Endothelial cell of umbilical vein (primary cell): ENCODE data around the gene SIRPG. TPM values are rescaled to one million over a fixed set of nuclear protein-coding genes. Genes with fewer than 3 reads are reported as not detected.

Experiments used
- BruUV-seq: library from RNA; stranded (reverse); fragments of 400-500 nt; replicated peaks from 2 replicates; lab custom pipeline; 2021; lab: Mats Ljungman, UMichigan
- CTCF ChIA-PET: fragments of 300-600, 350-600 bp; sonication (Branson Sonifier 250); formaldehyde crosslinking; loops from one replicate; lab custom pipeline; 2021; ENCODE audit warnings: antibody characterized with exemption, inconsistent platforms; lab: Charles Lee
- POLR2A ChIA-PET: fragments of 300-600, 350-600 bp; sonication (Branson Sonifier 250); formaldehyde crosslinking; loops from one replicate; lab custom pipeline; 2021; ENCODE audit warnings: antibody characterized with exemption, inconsistent platforms; lab: Charles Lee
- DNase-seq: peaks from one replicate; pipeline ENCODE4 v3.0.0-alpha.2; 2011; ENCODE audit warnings: low read depth, low spot score
- FAIRE-seq: peaks from 2 replicates; lab custom pipeline; 2011; peaks lifted over from hg19 to GRCh38; lab: Jason Lieb, UNC
- H2AFZ ChIP-seq: 2 replicates; pipeline ENCODE4 v1.6.0; 2012; ENCODE audit warnings: low read depth, low read length, control low read depth, inconsistent platforms
- H3K27ac ChIP-seq: 2 replicates; pipeline ENCODE4 v1.5.1; 2011; ENCODE audit warnings: low read depth, mild to moderate bottlenecking, control low read depth, low read length, moderate library complexity; ENCODE audit not compliant: insufficient read depth
- H3K27me3 ChIP-seq, 2 experiments: 2 replicates each; pipeline versions ENCODE4 v1.6.0 to v1.6.1; 2011; ENCODE audit warnings: low read length in 2 of 2, mixed read lengths in 1 of 2; ENCODE audit not compliant: control insufficient read depth in 2 of 2, insufficient read depth in 2 of 2
- H3K36me3 ChIP-seq, 2 experiments: 2 replicates in 1 of 2; 3 replicates in 1 of 2; pipeline ENCODE4 v1.5.1; 2011; ENCODE audit warnings: low read length in 2 of 2, mild to moderate bottlenecking in 1 of 2, moderate library complexity in 1 of 2; ENCODE audit not compliant: control insufficient read depth in 2 of 2, insufficient read depth in 2 of 2; ENCODE audit errors: extremely low read depth in 1 of 2
- H3K4me1 ChIP-seq: 3 replicates; pipeline ENCODE4 v1.5.1; 2011; ENCODE audit warnings: mild to moderate bottlenecking, low read length; ENCODE audit not compliant: control insufficient read depth, insufficient read depth; ENCODE audit errors: extremely low read depth
- H3K4me2 ChIP-seq: 2 replicates; pipeline ENCODE4 v1.6.1; 2011; ENCODE audit warnings: low read length, control low read depth, mixed read lengths; ENCODE audit not compliant: insufficient read depth
- H3K4me3 ChIP-seq, 3 experiments: fragments of 200-600 bp in 1 of 3; sonication (generic), shearing (Covaris generic) in 1 of 3; replicated peaks in 1 of 3; 2 replicates each; pipeline ENCODE4 v1.5.1; 2011 to 2016; ENCODE audit warnings: control low read depth in 3 of 3, low read length in 3 of 3, mild to moderate bottlenecking in 2 of 3, inconsistent platforms in 1 of 3, low read depth in 1 of 3, moderate library complexity in 1 of 3; ENCODE audit not compliant: insufficient read depth in 1 of 3
- H3K79me2 ChIP-seq: 2 replicates; pipeline ENCODE4 v1.6.0; 2012; ENCODE audit warnings: low read length, inconsistent platforms; ENCODE audit not compliant: control insufficient read depth, insufficient read depth
- H3K9ac ChIP-seq: replicated peaks from 2 replicates; pipeline ENCODE3; 2011; ENCODE audit warnings: low read length, control low read depth; ENCODE audit not compliant: insufficient read depth; ENCODE audit errors: extremely low read depth
- H3K9me1 ChIP-seq: replicated peaks from 3 replicates; pipeline ENCODE4 v1.6.0; 2011; ENCODE audit warnings: mild to moderate bottlenecking, low read length; ENCODE audit not compliant: control insufficient read depth, insufficient read depth; ENCODE audit errors: extremely low read depth
- H3K9me3 ChIP-seq: replicated peaks from 2 replicates; pipeline ENCODE4 v1.5.1; 2012; ENCODE audit warnings: low read length, inconsistent platforms; ENCODE audit not compliant: control insufficient read depth, insufficient read depth
- H4K20me1 ChIP-seq: replicated peaks from 2 replicates; pipeline ENCODE3; 2011; ENCODE audit warnings: mild to moderate bottlenecking, low read length; ENCODE audit not compliant: control insufficient read depth, insufficient read depth; ENCODE audit errors: extremely low read depth
- CTCF ChIP-seq, 2 donors: IDR thresholded peaks; 1 replicate in 1 of 2; 2 replicates in 1 of 2; pipeline ENCODE4 v1.5.1; 2011; ENCODE audit warnings: low read length in 2 of 2, mild to moderate bottlenecking in 2 of 2, moderate library complexity in 2 of 2, control low read depth in 1 of 2, inconsistent platforms in 1 of 2, low read depth in 1 of 2; ENCODE audit not compliant: insufficient read depth in 1 of 2; ENCODE audit errors: extremely low read depth in 1 of 2
- FOS ChIP-seq: IDR thresholded peaks from 2 replicates; pipeline ENCODE4 v1.6.1; 2011; ENCODE audit warnings: mild to moderate bottlenecking, low read length, moderate library complexity, borderline replicate concordance; ENCODE audit not compliant: insufficient read depth
- GATA2 ChIP-seq: IDR thresholded peaks from 2 replicates; pipeline ENCODE4 v1.7.0; 2011; ENCODE audit warnings: low read depth, mild to moderate bottlenecking, moderate library complexity, mixed read lengths, low read length; ENCODE audit not compliant: insufficient read length, insufficient read depth
- JUN ChIP-seq: IDR thresholded peaks from 2 replicates; pipeline ENCODE4 v1.6.1; 2011; ENCODE audit warnings: borderline replicate concordance, low read depth; ENCODE audit not compliant: insufficient read length, insufficient read depth
- POLR2AphosphoS5 ChIP-seq: IDR thresholded peaks from 2 replicates; pipeline ENCODE4 v1.6.1; 2012; ENCODE audit warnings: low read depth, mild to moderate bottlenecking, control low read depth, low read length, moderate library complexity; ENCODE audit not compliant: insufficient read depth
- dilution Hi-C: fragments of 300-500 bp; cut with MboI; formaldehyde crosslinking; loops from one replicate; pipeline ENCODE4 v1.15.0; 2019; ENCODE audit warnings: low sequenced_read_pairs; ENCODE audit not compliant: extremely low pct_ligation_motif_present
- intact Hi-C: fragments of 100-400 bp; cut with micrococcal nuclease; formaldehyde crosslinking; loops from one replicate; pipeline ENCODE4 v1.10.0; 2022
- polyA plus RNA-seq, 4 experiments: library from polyadenylated mRNA; depleted of rRNA in 3 of 4; stranded (reverse) in 3 of 4; unstranded in 1 of 4; fragments of >200 nt; gene quantifications; 2 replicates each; pipeline versions ENCODE4 v1.2.1 to v1.2.3, GENCODE V29; 2011 to 2012; ENCODE audit warnings: missing spikeins in 1 of 4
- total RNA-seq: library from RNA; stranded (reverse); gene quantifications from 2 replicates; pipeline ENCODE4 v1.2.3, GENCODE V29; 2021

Gene SIRPG
- total and polyA plus RNA-seq, 2 donors (not counting 3 experiments of a cell fraction or from before 2014, with no cell fraction given), result not detected

GRCh38 chr20:1669304-1669703 lies 11.7 kb upstream of the SIRPG start:
- Histone ChIP-seq H3K27me3 (peaks cover 1 to 4% of the 10 kb centered on the region in 2 experiments), H3K4me1 (no peaks in the 10 kb centered on the region), H2AFZ (no peak overlapping the region), H3K27ac (no peak overlapping the region), H4K20me1 (no peaks in the 10 kb centered on the region), H3K4me3 (no peak overlapping the region), H3K9ac (no peak overlapping the region), H3K36me3 (no peaks in the 10 kb centered on the region), H3K79me2 (no peaks in the 10 kb centered on the region), H3K9me3 (no peaks in the 10 kb centered on the region), H3K9me1 (no peaks in the 10 kb centered on the region), H3K4me2 (no peak overlapping the region)
- POLR2A ChIA-PET, result no interaction called here
- no peak for FAIRE-seq
- dilution Hi-C loops (no loop called here), intact Hi-C loops (no loop called here)
- CTCF ChIA-PET, result no interaction called here
- no peak for DNase-seq
- no peak for TF ChIP-seq POLR2AphosphoS5
- no peak for TF ChIP-seq FOS
- TF ChIP-seq JUN, result no peak
- no peak for TF ChIP-seq CTCF (IDR thresholded peaks at IDR 0.05; ENCODE audit: extremely low read depth in 1 of 2, insufficient read depth in 1 of 2, low read depth in 1 of 2, low read length in 2 of 2)
- no peak for TF ChIP-seq GATA2
- no TSS peak for BruUV-seq
